ENCODE results near the gene AASDHPPT. TPM values are rescaled to one million over a fixed set of nuclear protein-coding genes. Genes with fewer than 3 reads are reported as not detected.

Gene AASDHPPT
- polyA plus RNA-seq, 1 of the 3 experiments (the other 2 are of a cell fraction): 19.1 TPM

DNA sequence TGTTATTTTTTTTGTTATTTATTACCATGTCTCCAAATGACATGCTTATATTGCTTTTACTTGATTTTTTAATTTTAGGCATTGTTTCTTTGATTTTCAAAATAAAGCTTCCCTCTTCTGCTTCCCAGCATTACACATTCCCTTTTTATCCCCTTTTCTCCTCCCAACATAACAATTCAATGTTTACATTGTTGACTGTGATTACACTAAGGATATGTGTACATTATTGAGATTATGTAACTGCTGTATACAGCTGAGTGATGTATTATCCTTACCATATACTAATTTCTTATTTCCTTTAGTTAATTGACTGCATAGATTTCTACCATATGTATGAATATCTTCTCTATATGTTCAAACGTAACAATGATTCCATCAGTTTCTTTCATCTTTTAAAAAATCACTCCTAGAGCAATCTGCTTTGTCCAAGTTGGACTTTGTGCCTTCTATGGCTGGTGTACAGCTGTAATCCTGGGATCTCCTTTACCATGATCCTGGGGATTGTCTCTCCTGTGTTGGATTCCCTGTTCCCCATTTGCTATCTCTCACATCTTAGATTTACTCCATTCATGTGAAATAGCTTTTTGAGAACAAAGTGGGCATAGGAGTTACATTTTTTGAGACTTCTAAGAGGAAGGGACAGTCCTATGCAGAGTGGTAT, 21.6 kb downstream of the AASDHPPT start (continued):
- TF ChIP-seq, protein P1, sequence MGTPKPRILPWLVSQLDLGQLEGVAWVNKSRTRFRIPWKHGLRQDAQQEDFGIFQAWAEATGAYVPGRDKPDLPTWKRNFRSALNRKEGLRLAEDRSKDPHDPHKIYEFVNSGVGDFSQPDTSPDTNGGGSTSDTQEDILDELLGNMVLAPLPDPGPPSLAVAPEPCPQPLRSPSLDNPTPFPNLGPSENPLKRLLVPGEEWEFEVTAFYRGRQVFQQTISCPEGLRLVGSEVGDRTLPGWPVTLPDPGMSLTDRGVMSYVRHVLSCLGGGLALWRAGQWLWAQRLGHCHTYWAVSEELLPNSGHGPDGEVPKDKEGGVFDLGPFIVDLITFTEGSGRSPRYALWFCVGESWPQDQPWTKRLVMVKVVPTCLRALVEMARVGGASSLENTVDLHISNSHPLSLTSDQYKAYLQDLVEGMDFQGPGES (IDR thresholded peaks at IDR 0.05; ENCODE audit: low read depth, low read length): no peak
- TF ChIP-seq GABPA (IDR thresholded peaks at IDR 0.05; ENCODE audit: low read depth) (no peak), TEAD4 (IDR thresholded peaks at IDR 0.05; ENCODE audit: borderline replicate concordance, insufficient read depth) (no peak), EP300 (IDR thresholded peaks at IDR 0.05; ENCODE audit: borderline replicate concordance in 1 of 2, low read depth in 1 of 2, low read length in 1 of 2) (no peak)
- TF ChIP-seq, protein P2, sequence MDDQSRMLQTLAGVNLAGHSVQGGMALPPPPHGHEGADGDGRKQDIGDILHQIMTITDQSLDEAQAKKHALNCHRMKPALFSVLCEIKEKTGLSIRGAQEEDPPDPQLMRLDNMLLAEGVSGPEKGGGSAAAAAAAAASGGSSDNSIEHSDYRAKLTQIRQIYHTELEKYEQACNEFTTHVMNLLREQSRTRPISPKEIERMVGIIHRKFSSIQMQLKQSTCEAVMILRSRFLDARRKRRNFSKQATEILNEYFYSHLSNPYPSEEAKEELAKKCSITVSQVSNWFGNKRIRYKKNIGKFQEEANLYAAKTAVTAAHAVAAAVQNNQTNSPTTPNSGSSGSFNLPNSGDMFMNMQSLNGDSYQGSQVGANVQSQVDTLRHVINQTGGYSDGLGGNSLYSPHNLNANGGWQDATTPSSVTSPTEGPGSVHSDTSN (IDR thresholded peaks at IDR 0.05): no peak
- TF ChIP-seq, protein P3, sequence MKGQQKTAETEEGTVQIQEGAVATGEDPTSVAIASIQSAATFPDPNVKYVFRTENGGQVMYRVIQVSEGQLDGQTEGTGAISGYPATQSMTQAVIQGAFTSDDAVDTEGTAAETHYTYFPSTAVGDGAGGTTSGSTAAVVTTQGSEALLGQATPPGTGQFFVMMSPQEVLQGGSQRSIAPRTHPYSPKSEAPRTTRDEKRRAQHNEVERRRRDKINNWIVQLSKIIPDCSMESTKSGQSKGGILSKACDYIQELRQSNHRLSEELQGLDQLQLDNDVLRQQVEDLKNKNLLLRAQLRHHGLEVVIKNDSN (IDR thresholded peaks at IDR 0.05; ENCODE audit: borderline replicate concordance, low read depth): no peak

DNA sequence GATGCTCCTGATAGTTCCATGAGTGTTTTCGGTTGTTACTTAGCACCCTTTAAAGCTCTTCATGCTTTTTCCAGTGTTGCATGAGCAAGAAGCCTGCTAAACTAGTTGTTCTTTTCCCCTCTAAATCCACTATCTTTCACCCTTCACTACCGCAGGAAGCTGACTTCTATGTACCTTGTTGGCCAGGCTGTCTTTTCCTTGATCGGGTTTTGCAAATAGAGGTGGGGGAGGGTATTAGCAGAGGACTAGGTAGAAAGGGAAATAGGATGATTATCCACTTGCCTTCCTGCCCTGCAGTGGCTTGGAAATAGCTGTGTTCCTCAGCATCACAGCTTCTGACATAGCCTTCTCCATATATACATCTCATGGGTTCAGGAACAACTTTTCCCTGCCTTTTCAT, 23.9 kb downstream of the AASDHPPT start:
- H4K20me1 ChIP-seq (ENCODE audit: insufficient read depth): no peaks in the 10 kb centered on the region
- no peaks in the 10 kb centered on the region for H3K79me2 ChIP-seq (ENCODE audit: insufficient read depth)
- TF ChIP-seq SMC3 (IDR thresholded peaks at IDR 0.05; ENCODE audit: low read depth, low read length): no peak
- no peak for TF ChIP-seq JUND (IDR thresholded peaks at IDR 0.05)
- TF ChIP-seq, protein P4, sequence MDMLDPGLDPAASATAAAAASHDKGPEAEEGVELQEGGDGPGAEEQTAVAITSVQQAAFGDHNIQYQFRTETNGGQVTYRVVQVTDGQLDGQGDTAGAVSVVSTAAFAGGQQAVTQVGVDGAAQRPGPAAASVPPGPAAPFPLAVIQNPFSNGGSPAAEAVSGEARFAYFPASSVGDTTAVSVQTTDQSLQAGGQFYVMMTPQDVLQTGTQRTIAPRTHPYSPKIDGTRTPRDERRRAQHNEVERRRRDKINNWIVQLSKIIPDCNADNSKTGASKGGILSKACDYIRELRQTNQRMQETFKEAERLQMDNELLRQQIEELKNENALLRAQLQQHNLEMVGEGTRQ (IDR thresholded peaks at IDR 0.05; ENCODE audit: borderline replicate concordance, low read depth, low read length): no peak
- TF ChIP-seq MEF2A (IDR thresholded peaks at IDR 0.05; ENCODE audit: borderline replicate concordance, low read depth): no peak
- no peak for TF ChIP-seq SIN3A (IDR thresholded peaks at IDR 0.05; ENCODE audit: borderline replicate concordance, low read depth, low read length)
- no peak for TF ChIP-seq NRF1 (IDR thresholded peaks at IDR 0.05; ENCODE audit: low read depth, low read length)
- TF ChIP-seq NFIC (IDR thresholded peaks at IDR 0.05; ENCODE audit: borderline replicate concordance): no peak
- TF ChIP-seq FOSL2 (IDR thresholded peaks at IDR 0.05; ENCODE audit: borderline replicate concordance, low read depth): no peak
- TF ChIP-seq CHD2 (IDR thresholded peaks at IDR 0.05; ENCODE audit: low read length, partially characterized antibody): no peak
- no peak for TF ChIP-seq EP300 (IDR thresholded peaks at IDR 0.05; ENCODE audit: borderline replicate concordance in 1 of 2, low read depth in 1 of 2, low read length in 1 of 2)
- no peak for TF ChIP-seq FOXJ3 (CRISPR knock-in tag; IDR thresholded peaks at IDR 0.05)
- TF ChIP-seq FOXM1 (IDR thresholded peaks at IDR 0.05; ENCODE audit: low read depth): no peak
- no peak for TF ChIP-seq TEAD4 (IDR thresholded peaks at IDR 0.05; ENCODE audit: borderline replicate concordance, insufficient read depth)
- TF ChIP-seq MXI1 (IDR thresholded peaks at IDR 0.05; ENCODE audit: low read depth, low read length): no peak
- TF ChIP-seq GABPA (IDR thresholded peaks at IDR 0.05; ENCODE audit: low read depth): no peak
- no peak for TF ChIP-seq EZH2phosphoT487 (IDR thresholded peaks at IDR 0.05; ENCODE audit: borderline replicate concordance, low read depth)
- H3K9me2 ChIP-seq: no peaks in the 10 kb centered on the region
- ChIA-PET CTCF (interaction anchor here (1.1 to 3.0 kb wide), 2 partner anchors 14 to 26 kb away, joined by 3 to 16 read pairs; no protein-coding TSS in a partner anchor), POLR2A (no interaction called here)
- peaks cover 35% of the 10 kb centered on the region in 2 experiments for H3K36me3 ChIP-seq (replicated peaks in 1 of 2; ENCODE audit: control insufficient read depth in 1 of 2, insufficient read depth in 2 of 2, low read length in 1 of 2)
- no peaks in the 10 kb centered on the region for H3K27me3 ChIP-seq (ENCODE audit: insufficient read depth)
- DNase-seq: no peak
- no peaks in the 10 kb centered on the region for H3K9me3 ChIP-seq
- H3K4me1 ChIP-seq (ENCODE audit: control insufficient read depth in 1 of 2, insufficient read depth in 2 of 2, low read depth in 1 of 2, low read length in 1 of 2): no peaks in the 10 kb centered on the region
- no peak overlapping the region for H3K9ac ChIP-seq
- WGBS (ENCODE audit: low lambda C conversion rate): 96% methylated on average over 3 of the region's 3 CpGs
- H3K4me3 ChIP-seq (ENCODE audit: low read depth in 2 of 2, low read length in 1 of 2): no peak overlapping the region
- peaks cover 9% of the 10 kb centered on the region for H3F3A ChIP-seq (replicated peaks; ENCODE audit: insufficient read depth)
- no peak overlapping the region for H2AFZ ChIP-seq (ENCODE audit: low read depth)
- no peak overlapping the region for H3K27ac ChIP-seq (ENCODE audit: low read depth in 2 of 2, low read length in 1 of 2)
- no peak overlapping the region for H3K4me2 ChIP-seq
